Measurements from ENCODE around the gene PCGF6.
A peak's percentile ranks its signal among the peaks of the same experiment; 100 is the strongest.
"Not testable (repeated sequence)": the region's sequence is repeated elsewhere in the genome, so short reads cannot be mapped to it uniquely, and the experiment has no call there.

Gene PCGF6

GRCh38 chr10:103316087-103316486 is 34.9 kb downstream of the PCGF6 start:
- no peak for DNase-seq (ENCODE audit: low spot score)

DNA sequence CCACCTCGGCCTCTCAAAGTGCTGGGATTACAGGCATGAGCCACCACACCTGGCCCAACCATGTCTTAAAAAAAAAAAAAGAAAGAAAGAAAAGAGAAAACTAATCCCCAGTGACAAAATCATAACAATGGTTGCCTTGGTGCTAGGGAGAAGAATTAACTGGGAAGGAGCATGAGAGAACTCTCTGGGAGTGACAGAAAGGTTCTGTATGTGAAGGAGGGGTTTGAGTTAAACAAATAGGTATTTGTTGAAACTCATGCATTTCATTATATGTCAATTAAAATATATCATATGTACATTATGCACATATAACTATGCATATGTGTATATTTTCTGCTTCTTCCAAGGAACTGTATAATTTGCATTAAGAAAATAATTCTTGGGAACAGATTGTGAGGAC is 40.7 kb downstream of the PCGF6 start:
- no peak for DNase-seq (ENCODE audit: low spot score)

DNA sequence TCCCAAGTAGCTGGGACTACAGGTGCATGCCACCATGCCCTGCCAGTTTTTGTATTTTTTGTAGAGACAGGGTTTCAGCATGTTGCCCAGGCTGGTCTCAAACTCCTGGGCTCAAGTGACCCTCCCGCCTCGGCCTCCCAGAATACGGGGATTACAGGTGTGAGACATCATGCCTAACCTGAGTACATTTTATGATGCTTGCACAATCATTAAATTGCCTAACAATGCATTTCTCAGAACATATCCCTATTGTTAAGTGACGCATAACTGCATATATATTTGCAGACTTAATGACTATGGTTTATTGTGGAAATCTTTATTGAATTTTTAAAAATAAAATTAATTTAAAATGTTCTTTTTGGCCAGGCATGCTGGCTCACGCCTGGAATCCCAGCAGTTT is 43.3 kb downstream of the PCGF6 start:
- no peak for DNase-seq (ENCODE audit: low spot score)

GRCh38 chr10:103295374-103296015 is 55.4 kb downstream of the PCGF6 start:
- DNase-seq (ENCODE audit: low spot score), result no peak

DNA sequence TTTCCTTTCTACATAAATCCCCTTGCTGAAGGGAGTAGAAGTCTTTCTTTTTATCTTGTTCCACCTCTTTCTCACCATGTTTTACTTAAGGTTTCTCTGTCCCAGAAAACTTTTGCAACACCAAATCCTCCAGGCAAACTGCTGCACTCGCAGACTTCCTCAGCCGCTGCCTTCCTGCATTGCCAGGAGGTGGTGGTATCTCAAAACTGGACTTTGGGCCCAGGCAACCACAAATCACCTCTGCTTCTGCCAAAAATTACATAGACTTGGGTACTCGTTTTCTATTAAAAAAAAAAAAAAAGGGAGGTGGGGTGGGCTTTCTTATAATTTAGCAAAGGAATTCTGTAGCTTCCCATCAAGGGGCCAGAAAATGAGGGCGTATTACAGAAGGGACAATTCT is 59.4 kb downstream of the PCGF6 start:
- DNase-seq (ENCODE audit: low spot score), result no peak

- no peak for DNase-seq (ENCODE audit: low spot score)
These were observed 62.9 kb downstream of the PCGF6 start for GRCh38 chr10:103287992-103288391.

GRCh38 chr10:103284170-103284569 is 66.8 kb downstream of the PCGF6 start:
- DNase-seq (ENCODE audit: low spot score), result no peak

DNA sequence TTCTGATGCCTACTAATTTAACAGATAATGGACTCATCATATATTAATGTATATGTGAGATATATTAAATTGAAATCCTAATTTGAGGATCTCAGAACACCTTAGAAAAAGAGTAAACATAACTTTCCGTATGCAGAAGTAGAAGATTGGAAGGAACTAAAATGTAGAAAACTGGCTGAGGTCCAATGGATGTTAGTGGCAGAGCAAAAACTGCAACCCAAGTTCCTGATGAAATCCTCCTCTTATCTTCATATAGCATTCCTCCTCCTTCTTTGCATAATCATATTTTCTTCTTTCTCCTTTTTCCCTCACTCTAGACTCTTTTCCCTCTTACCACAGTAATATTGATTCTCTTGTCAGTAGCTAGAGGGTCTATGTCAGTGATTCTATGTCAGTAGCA is 68.0 kb downstream of the PCGF6 start:
- no peak for DNase-seq (ENCODE audit: low spot score)

GRCh38 chr10:103281753-103282152 is 69.2 kb downstream of the PCGF6 start:
- no peak for DNase-seq (ENCODE audit: low spot score)

GRCh38 chr10:103280506-103280905 is 70.4 kb downstream of the PCGF6 start:
- no peak for DNase-seq (ENCODE audit: low spot score)

GRCh38 chr10:103280031-103280430 is 70.9 kb downstream of the PCGF6 start:
- no peak for DNase-seq (ENCODE audit: low spot score)

DNA sequence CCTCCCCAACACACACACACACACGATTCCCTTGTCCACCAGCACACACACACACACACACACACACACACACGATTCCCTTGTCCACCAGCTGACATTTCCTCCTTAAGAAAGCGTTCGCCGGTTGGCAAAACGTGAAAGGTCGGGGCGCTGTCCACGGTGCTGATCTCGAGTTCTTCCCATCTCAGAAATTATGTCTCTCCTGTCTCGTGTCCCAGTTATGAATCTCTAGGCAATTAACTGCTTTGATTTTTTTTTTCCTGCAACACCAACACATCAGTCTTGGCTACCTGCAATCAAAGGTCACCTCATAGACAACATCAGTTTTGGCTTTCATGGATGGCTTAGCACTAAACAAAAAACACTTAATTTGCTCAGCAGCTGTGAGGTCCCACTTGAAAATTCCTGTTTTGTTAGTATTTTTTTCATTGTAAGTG is 72.1 kb downstream of the PCGF6 start:
- no peak for DNase-seq (ENCODE audit: low spot score)

DNA sequence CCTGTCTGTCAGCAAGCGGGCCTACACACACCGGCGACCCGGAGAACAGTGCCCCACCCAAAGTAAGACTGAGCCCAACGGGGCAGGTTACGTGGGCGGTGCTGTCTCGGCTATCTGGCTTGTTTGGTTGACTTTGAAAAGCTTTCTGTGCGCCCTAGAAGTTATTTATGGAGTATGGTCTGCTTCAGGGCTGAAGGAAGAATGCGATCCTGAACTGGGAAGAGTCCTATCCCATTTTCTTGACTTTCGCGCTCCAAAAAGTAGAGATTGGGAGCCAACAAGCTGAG is 72.5 kb downstream of the PCGF6 start:
- no peak for DNase-seq (ENCODE audit: low spot score)

GRCh38 chr10:103277713-103278536 is 73.0 kb downstream of the PCGF6 start:
- no peak for DNase-seq (ENCODE audit: low spot score)

GRCh38 chr10:103276896-103277712 is 73.8 kb downstream of the PCGF6 start, which contains the start of gene INA:
INA (plus strand) TSS chr10:103277138; CDS start chr10:103277212, 74 bp downstream.
- DNase-seq (ENCODE audit: low spot score), result no peak

- DNase-seq (ENCODE audit: low spot score), result no peak
These were observed 74.6 kb downstream of the PCGF6 start for GRCh38 chr10:103276251-103276895.

GRCh38 chr10:103273041-103273441 is 77.9 kb downstream of the PCGF6 start:
- peak; percentile 76 for DNase-seq (ENCODE audit: low spot score)

GRCh38 chr10:103265717-103266329 is 85.1 kb downstream of the PCGF6 start:
- DNase-seq (ENCODE audit: low spot score), result no peak

- no peak for DNase-seq (ENCODE audit: low spot score)
These were observed 88.7 kb downstream of the PCGF6 start for GRCh38 chr10:103262229-103262628.

DNA sequence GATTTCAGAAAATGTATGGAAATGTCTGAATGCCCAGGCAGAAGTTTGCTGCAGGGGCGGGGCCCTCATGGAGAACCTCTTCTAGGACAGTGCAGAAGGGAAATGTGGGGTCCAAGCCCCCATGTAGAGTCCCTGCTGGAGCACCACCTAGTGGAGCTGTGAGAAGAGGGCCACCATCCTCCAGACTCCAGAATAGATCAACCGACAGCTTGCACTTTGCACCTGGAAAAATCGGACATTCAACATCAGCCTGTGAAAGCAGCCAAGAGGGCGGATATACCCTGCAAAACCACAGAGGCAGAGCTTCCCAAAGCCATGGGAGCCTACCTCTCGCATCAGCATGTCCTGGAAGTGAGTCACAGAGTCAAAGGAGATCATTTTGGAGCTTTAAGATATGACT is 91.0 kb downstream of the PCGF6 start:
- no peak for DNase-seq (ENCODE audit: low spot score)

GRCh38 chr10:103258928-103259327 is 92.0 kb downstream of the PCGF6 start:
- DNase-seq (ENCODE audit: low spot score), result not testable (repeated sequence)

DNA sequence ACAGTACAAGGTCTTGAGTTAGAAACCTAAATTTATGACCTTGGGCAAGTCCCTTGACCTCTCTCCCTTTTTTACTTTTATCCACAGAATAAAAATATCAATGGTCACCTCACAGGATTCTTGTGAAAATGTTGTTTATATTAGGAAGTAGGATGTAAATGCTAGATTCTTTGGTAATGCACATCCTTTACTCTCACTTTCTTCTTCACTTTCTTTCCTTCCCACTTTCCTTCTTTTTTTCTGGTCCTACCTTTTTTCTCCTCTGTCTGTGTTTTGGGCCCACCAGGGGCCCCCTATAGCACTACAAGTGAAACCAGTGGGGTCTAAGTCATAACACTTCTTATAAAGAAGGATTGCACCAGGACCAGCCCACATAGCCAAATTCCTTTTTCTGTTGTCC is 93.1 kb downstream of the PCGF6 start:
- no peak for DNase-seq (ENCODE audit: low spot score)
